Nephron progenitor cell (in vitro differentiated cells): Measurements from ENCODE around the gene ZNF213.

ENCODE experiments used
- DNase-seq: peaks from one replicate; pipeline ENCODE4 v3.0.0; 2021
- H3K27ac Mint-ChIP-seq: 2 replicates; pipeline ENCODE4 v1.8.0; 2021; ENCODE audit warnings: mild to moderate bottlenecking, moderate library complexity, mixed read lengths
- H3K27me3 Mint-ChIP-seq: 2 replicates; pipeline ENCODE4 v1.8.0; 2021; ENCODE audit warnings: mild to moderate bottlenecking, low read depth, mixed read lengths; ENCODE audit not compliant: poor library complexity
- H3K36me3 Mint-ChIP-seq: 2 replicates; pipeline ENCODE4 v1.8.0; 2021; ENCODE audit warnings: low read depth, mixed read lengths
- H3K4me1 Mint-ChIP-seq: 2 replicates; pipeline ENCODE4 v1.8.0; 2021; ENCODE audit warnings: mixed read lengths
- H3K4me3 Mint-ChIP-seq: 2 replicates; pipeline ENCODE4 v1.8.0; 2021; ENCODE audit warnings: mild to moderate bottlenecking, moderate library complexity, mixed read lengths
- H3K9me3 Mint-ChIP-seq: 2 replicates; pipeline ENCODE4 v1.8.0; 2021; ENCODE audit warnings: mild to moderate bottlenecking, moderate library complexity, mixed read lengths
- TF ChIP-seq, protein P1 (sequence below): fragments of 200-600 bp; sonication (generic); IDR thresholded peaks from 2 replicates; pipeline ENCODE4 v1.5.0; 2021; ENCODE audit warnings: antibody characterized with exemption

ZNF213 gene

DNA sequence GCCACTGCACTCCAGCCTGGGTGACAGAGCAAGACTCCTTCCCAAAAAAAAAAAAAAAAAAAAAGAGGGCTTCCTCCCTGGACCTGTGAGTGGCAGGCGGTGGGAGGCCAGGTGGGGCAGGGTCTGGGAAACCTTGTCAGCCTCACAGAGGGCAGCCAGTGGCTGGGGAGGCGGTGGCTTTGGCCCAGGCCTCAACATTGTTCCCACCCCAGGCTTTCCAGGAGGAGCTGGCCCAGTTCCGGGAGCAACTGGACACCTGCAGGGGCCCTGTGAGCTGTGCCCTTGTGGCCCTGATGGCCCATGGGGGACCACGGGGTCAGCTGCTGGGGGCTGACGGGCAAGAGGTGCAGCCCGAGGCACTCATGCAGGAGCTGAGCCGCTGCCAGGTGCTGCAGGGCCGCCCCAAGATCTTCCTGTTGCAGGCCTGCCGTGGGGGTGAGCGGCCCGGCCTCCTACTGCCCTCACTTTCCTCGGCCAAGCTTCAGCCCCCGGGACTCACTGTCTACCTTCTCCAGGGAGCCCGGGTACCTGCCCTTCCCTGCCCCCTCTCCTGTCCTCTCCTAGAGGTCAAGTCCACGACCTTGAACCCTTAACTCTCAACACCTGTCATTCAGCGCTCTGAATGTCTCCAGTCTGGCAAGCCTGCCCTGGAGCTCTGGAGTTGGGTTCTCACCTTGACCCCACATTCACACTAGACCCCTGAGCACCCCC lies 12.4 kb downstream of the ZNF213 start:
- Mint-ChIP-seq H3K36me3 (peaks cover 4% of the 10 kb centered on the region), H3K27ac (no peak overlapping the region), H3K4me1 (peaks cover 3% of the 10 kb centered on the region), H3K9me3 (no peaks in the 10 kb centered on the region), H3K4me3 (no peak overlapping the region), H3K27me3 (peaks cover 36% of the 10 kb centered on the region)
- TF ChIP-seq, protein P1, sequence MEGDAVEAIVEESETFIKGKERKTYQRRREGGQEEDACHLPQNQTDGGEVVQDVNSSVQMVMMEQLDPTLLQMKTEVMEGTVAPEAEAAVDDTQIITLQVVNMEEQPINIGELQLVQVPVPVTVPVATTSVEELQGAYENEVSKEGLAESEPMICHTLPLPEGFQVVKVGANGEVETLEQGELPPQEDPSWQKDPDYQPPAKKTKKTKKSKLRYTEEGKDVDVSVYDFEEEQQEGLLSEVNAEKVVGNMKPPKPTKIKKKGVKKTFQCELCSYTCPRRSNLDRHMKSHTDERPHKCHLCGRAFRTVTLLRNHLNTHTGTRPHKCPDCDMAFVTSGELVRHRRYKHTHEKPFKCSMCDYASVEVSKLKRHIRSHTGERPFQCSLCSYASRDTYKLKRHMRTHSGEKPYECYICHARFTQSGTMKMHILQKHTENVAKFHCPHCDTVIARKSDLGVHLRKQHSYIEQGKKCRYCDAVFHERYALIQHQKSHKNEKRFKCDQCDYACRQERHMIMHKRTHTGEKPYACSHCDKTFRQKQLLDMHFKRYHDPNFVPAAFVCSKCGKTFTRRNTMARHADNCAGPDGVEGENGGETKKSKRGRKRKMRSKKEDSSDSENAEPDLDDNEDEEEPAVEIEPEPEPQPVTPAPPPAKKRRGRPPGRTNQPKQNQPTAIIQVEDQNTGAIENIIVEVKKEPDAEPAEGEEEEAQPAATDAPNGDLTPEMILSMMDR: no peak
- no peak for DNase-seq

DNA sequence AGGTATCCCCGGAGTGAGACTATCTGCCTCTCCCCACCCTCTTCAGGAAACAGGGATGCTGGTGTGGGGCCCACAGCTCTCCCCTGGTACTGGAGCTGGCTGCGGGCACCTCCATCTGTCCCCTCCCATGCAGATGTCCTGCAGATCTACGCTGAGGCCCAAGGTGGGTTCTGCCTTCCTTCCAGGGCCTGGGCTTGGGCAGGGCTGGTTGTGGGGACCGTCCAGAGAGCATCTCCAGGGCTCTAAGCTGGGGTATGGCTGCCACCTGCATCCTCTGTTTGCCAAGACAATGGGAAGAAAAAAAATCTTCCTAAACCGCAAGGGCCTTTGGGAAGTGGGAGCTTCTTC lies 12.9 kb downstream of the ZNF213 start:
- TF ChIP-seq, protein P1: no peak
- Mint-ChIP-seq H3K9me3 (peaks cover 2% of the 10 kb centered on the region), H3K36me3 (no peaks in the 10 kb centered on the region), H3K4me3 (no peak overlapping the region), H3K4me1 (peaks cover 8% of the 10 kb centered on the region), H3K27ac (no peak overlapping the region), H3K27me3 (peaks cover 41% of the 10 kb centered on the region)
- DNase-seq: no peak

DNA sequence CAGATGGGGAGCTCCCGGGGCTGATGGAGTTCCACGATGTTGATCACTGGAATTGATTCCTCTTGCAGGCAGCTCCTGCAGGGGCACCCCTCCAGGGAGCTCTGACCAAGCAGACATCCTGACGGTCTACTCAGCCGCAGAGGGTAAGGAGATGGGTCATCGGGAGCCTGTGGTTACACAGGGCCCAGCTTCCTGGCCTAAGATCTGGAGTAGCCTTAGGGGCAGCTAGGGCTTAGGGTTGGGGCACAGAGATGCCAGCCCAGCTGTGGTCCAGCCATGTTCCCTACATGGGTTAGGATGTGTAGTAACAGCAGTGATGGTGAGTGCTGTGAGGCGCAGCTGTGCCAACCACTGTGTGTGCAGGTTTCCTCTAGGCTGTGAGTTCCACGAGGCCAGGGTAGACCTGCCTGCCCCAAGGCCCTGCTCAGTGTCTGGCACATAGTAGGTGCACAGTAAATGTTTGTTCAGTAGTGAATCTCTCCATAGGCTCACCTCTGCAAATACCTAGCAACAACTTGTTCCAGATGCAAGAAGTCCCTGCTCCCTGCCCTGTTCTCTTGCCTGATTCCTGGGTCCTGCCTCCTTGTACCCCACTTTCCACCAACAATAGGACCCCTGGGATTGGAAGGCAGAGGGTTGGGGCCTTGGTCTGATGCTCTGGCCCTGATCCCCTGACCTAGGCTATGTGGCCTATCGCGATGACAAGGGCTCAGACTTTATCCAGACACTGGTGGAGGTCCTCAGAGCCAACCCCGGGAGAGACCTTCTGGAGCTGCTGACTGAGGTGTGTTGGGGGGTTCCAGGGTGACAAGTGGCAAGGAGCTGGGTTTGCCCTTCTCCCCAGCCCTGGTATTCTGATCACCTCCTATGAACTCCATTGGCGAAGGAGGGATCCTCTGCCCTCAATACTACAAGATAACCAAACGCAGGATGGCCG lies 13.7 kb downstream of the ZNF213 start:
- H3K27me3 Mint-ChIP-seq: peaks cover 48% of the 10 kb centered on the region
- no peaks in the 10 kb centered on the region for H3K36me3 Mint-ChIP-seq
- H3K4me3 Mint-ChIP-seq: peak overlapping the region; percentile 88
- no peak for DNase-seq
- TF ChIP-seq, protein P1: no peak
- H3K27ac Mint-ChIP-seq: no peak overlapping the region
- H3K9me3 Mint-ChIP-seq: peaks cover 4% of the 10 kb centered on the region
- peaks cover 10% of the 10 kb centered on the region for H3K4me1 Mint-ChIP-seq

DNA sequence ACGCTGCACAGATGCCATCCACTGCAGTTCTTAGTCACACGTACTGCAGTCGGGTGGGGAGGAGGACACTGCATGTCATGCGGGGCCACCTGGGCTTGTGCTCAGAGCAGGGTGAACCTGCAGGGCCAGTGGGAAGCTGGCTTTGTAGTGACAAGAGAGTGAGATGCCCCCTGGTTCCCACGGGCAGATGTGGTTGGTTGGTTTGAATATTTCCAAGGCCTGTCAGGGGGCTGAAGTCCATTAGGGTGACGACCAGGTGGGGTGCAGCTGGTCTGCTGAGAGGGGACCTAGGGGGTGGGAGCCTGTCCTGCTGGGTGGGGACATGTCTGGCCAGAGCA lies 14.3 kb downstream of the ZNF213 start:
- TF ChIP-seq, protein P1: no peak
- H3K9me3 Mint-ChIP-seq: peaks cover 6% of the 10 kb centered on the region
- H3K4me3 Mint-ChIP-seq: peak overlapping the region; percentile 88
- H3K36me3 Mint-ChIP-seq: no peaks in the 10 kb centered on the region
- H3K4me1 Mint-ChIP-seq: peaks cover 10% of the 10 kb centered on the region
- no peak for DNase-seq
- H3K27ac Mint-ChIP-seq: no peak overlapping the region
- H3K27me3 Mint-ChIP-seq: peaks cover 51% of the 10 kb centered on the region

DNA sequence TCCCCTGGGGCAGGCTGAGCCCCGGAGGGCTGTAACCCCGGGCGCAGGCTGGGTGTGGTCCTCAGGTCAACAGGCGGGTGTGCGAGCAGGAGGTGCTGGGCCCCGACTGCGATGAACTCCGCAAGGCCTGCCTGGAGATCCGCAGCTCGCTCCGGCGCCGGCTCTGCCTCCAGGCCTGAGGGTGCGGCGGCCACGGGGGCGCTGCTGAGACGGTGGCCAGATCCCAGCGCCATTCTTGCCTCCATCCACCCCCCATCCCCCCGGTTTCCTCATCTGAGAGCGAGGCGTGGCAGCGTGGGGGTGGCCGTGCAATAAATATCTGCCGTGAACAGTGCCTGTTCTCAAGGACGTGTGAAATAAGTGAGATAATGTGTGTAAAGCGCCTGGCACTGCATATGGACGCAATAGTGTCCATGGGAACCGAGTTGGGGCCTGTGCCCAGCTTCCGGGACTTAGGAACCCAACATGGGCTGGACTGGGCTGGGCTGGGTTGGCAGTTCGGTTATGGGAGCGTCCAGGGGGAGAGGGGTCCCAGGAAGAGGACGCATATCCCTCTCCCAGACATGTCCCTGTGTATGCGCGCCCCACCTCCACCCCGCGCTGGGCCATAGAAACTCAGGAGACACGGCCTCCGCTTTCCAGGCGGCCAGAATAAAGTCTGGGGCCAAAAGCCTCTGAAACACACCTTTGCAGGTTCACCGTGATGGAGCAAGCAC lies 15.0 kb downstream of the ZNF213 start:
- TF ChIP-seq, protein P1: peak; percentile 36
- no peaks in the 10 kb centered on the region for H3K36me3 Mint-ChIP-seq
- H3K9me3 Mint-ChIP-seq: peaks cover 10% of the 10 kb centered on the region
- peaks cover 10% of the 10 kb centered on the region for H3K4me1 Mint-ChIP-seq
- peak; percentile 79 for DNase-seq
- H3K4me3 Mint-ChIP-seq: peak overlapping the region; percentile 88
- H3K27ac Mint-ChIP-seq: no peak overlapping the region
- H3K27me3 Mint-ChIP-seq: peaks cover 57% of the 10 kb centered on the region
